ENCODE results near the gene RPS25.
"Not testable (repeated sequence)": the region's sequence is repeated elsewhere in the genome, so short reads cannot be mapped to it uniquely, and the experiment has no call there.

RPS25 gene

GRCh38 chr11:119021631-119022030 lies 3.5 kb upstream of the RPS25 start:
- no peak for DNase-seq
- intact Hi-C loops (cut with DNase I) = no loop called here

- DNase-seq = no peak
- intact Hi-C loops (cut with DNase I) = loop anchor here (5.0 kb wide), 1 partner anchor 37 kb away; the partner anchor contains the start of gene HYOU1
Observed at GRCh38 chr11:119019996-119020395, 1.9 kb upstream of the RPS25 start.

- not testable (repeated sequence) for DNase-seq
- intact Hi-C loops (cut with DNase I) = loop anchor here (5.0 kb wide), 1 partner anchor 40 kb away; the partner anchor contains the start of gene HYOU1
Observed at GRCh38 chr11:119017377-119017776, 766 bp downstream of the RPS25 start.

GRCh38 chr11:119016216-119017009 lies 1.7 kb downstream of the RPS25 start:
- intact Hi-C loops (cut with DNase I) = loop anchor here (5.0 kb wide), 1 partner anchor 41 kb away; the partner anchor contains the start of gene HYOU1
- DNase-seq = no peak

GRCh38 chr11:119015054-119015611 lies 3.0 kb downstream of the RPS25 start:
- DNase-seq = peak in 2 of 10 donors; percentile 73 to 80
- intact Hi-C loops (cut with DNase I) = loop anchor here (5.0 kb wide), 1 partner anchor 42 kb away; the partner anchor contains the start of gene HYOU1

- peak in 1 of 10 donors; percentile 64 for DNase-seq
- intact Hi-C loops (cut with DNase I) = no loop called here
Observed at GRCh38 chr11:119014209-119014924, 3.8 kb downstream of the RPS25 start.

- intact Hi-C loops (cut with DNase I) = no loop called here
- DNase-seq = no peak
Observed at GRCh38 chr11:119012629-119013170, 5.4 kb downstream of the RPS25 start.

- DNase-seq = peak in 1 of 10 donors; percentile 66
- intact Hi-C loops (cut with DNase I) = no loop called here
Observed at GRCh38 chr11:119011476-119012053, 6.6 kb downstream of the RPS25 start.

GRCh38 chr11:119006656-119007055 lies 11.5 kb downstream of the RPS25 start:
- intact Hi-C loops (cut with DNase I) = no loop called here
- no peak for DNase-seq

GRCh38 chr11:119000906-119001305 lies 17.2 kb downstream of the RPS25 start:
- intact Hi-C loops (cut with DNase I) = no loop called here
- no peak for DNase-seq

- intact Hi-C loops (cut with DNase I) = loop anchor here (1.0 kb wide), 1 partner anchor 19 kb away; the partner anchor contains the start of genes RPS25 and TRAPPC4
- no peak for DNase-seq
Observed at GRCh38 chr11:118998822-118999221, 19.3 kb downstream of the RPS25 start.

- intact Hi-C loops (cut with DNase I) = loop anchor here (1.0 kb wide), 1 partner anchor 20 kb away; the partner anchor contains the start of genes RPS25 and TRAPPC4
- DNase-seq = peak in 1 of 10 donors; percentile 13
Observed at GRCh38 chr11:118998388-118998717, 19.8 kb downstream of the RPS25 start.

- intact Hi-C loops (cut with DNase I) = loop anchor here (1.0 kb wide), 1 partner anchor 20 kb away; the partner anchor contains the start of genes RPS25 and TRAPPC4
- DNase-seq = peak; percentile 97 to 100 (median 98)
Observed at GRCh38 chr11:118997627-118998387, 20.3 kb downstream of the RPS25 start, which contains the start of gene CENATAC. Gene CENATAC (plus strand): TSS chr11:118998138. CDS start chr11:118998198, 60 bp downstream.

- peak in 4 of 10 donors; percentile 9 to 81 (median 14) for DNase-seq
- intact Hi-C loops (cut with DNase I) = no loop called here
Observed at GRCh38 chr11:118996926-118997626, 21.1 kb downstream of the RPS25 start.

GRCh38 chr11:118991486-118992038 lies 26.6 kb downstream of the RPS25 start:
- intact Hi-C loops (cut with DNase I); DNase-seq: not testable (repeated sequence)

GRCh38 chr11:118988280-118988679 lies 29.9 kb downstream of the RPS25 start:
- DNase-seq = no peak
- intact Hi-C loops (cut with DNase I) = no loop called here

GRCh38 chr11:118984825-118985224 lies 33.3 kb downstream of the RPS25 start:
- DNase-seq = no peak
- intact Hi-C loops (cut with DNase I) = no loop called here

GRCh38 chr11:118984337-118984736 lies 33.8 kb downstream of the RPS25 start:
- DNase-seq; intact Hi-C loops (cut with DNase I): not testable (repeated sequence)

Data from posterior cingulate gyrus (tissue), 11 donors.